ENCODE results near the gene AJUBA. TPM values are rescaled to one million over a fixed set of nuclear protein-coding genes. Genes with fewer than 3 reads are reported as not detected.
A peak's percentile ranks its signal among the peaks of the same experiment; 100 is the strongest.

The AJUBA gene
- total RNA-seq, 4 donors from 2014 or later: 18.4 to 40.5 (median 34.8) TPM

DNA sequence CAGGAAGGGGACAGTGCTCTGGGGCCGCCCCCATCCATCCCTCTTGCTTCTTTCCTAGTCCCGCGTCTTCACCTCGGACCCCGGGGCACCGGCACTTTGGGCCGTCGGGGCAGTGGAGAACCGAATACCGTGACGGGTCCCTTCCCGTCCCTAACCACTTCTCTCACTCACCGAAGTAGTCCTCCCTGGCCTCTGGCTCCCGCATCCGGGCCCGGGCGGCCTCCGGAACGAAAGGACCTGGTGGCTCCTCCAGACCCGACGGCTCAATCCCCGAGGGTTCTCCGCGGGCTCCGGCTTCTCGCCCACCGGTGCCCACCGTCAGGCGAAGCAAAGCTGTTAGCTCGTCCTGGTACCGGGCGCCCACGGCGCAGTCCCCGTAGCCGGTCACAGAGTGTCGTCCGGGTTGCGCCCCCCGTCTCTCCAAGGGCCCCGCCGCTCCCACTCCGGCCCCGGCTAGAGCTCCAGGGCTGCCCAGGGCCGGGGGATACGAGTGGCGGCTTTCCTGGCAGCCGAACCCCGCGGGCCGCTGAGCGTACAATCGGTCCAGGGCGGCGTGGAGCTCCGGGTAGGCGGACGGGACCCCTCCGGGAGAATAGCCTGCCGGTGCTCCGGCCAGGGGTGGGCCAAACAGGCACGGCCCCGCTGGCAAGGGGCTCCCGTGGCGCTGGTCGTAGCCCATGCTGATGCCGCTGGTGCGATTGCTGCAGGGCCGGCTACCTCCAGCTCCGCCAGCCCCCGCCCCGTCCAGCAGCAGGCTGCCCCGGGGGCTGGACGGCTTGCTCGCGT lies 1.1 kb downstream of the AJUBA start:
- H3K27me3 ChIP-seq: no peaks in the 10 kb centered on the region
- no peak for TF ChIP-seq POLR2A (IDR thresholded peaks at IDR 0.05)
- TF ChIP-seq, protein P1, sequence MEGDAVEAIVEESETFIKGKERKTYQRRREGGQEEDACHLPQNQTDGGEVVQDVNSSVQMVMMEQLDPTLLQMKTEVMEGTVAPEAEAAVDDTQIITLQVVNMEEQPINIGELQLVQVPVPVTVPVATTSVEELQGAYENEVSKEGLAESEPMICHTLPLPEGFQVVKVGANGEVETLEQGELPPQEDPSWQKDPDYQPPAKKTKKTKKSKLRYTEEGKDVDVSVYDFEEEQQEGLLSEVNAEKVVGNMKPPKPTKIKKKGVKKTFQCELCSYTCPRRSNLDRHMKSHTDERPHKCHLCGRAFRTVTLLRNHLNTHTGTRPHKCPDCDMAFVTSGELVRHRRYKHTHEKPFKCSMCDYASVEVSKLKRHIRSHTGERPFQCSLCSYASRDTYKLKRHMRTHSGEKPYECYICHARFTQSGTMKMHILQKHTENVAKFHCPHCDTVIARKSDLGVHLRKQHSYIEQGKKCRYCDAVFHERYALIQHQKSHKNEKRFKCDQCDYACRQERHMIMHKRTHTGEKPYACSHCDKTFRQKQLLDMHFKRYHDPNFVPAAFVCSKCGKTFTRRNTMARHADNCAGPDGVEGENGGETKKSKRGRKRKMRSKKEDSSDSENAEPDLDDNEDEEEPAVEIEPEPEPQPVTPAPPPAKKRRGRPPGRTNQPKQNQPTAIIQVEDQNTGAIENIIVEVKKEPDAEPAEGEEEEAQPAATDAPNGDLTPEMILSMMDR (IDR thresholded peaks at IDR 0.05): no peak
- intact Hi-C loops (cut with DNase I): loop anchor here (10.0 kb wide), 1 partner anchor 46 kb away; no protein-coding TSS in a partner anchor
- DNase-seq: peak; percentile 47 to 56
- no peaks in the 10 kb centered on the region for H3K36me3 ChIP-seq
- H3K9me3 ChIP-seq: no peaks in the 10 kb centered on the region
- H3K4me3 ChIP-seq (replicated peaks in 1 of 3): peak overlapping the region; percentile 41 to 73 (median 63)
- 2% methylated on average over 17 to 31 of the region's 76 CpGs for WGBS, 2 donors
- peaks cover 32 to 51% of the 10 kb centered on the region in 2 donors for H3K4me1 ChIP-seq
- peak overlapping the region; percentile 81 to 87 (median 87) for H3K27ac ChIP-seq

DNA sequence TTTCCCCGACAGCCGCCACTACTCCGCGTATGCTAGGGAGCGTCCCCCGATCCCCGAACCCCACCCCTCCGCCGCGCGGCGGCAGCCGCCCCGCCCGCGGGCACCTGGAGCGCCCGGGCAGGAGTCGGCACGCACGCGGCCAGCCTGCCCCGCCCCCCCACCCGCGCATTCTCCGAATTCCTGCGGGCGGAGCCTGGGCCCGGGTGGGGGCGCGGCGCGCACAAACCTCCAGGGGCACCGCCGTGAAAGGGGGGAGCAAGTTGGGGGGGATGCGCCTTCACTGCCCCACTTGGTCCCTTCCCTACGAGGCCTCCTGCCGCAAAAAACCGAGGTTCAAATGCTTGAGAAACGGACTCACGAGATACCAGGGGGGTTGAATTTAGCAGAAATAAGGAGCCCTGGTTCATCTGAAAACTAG lies 1.7 kb downstream of the AJUBA start:
- H3K4me1 ChIP-seq: peaks cover 32 to 52% of the 10 kb centered on the region in 2 donors
- peak; percentile 33 to 65 for TF ChIP-seq POLR2A (IDR thresholded peaks at IDR 0.05)
- TF ChIP-seq, protein P1 (IDR thresholded peaks at IDR 0.05): no peak
- intact Hi-C loops (cut with DNase I): loop anchor here (10.0 kb wide), 1 partner anchor 46 kb away; no protein-coding TSS in a partner anchor
- no peaks in the 10 kb centered on the region for H3K27me3 ChIP-seq
- no peaks in the 10 kb centered on the region for H3K9me3 ChIP-seq
- H3K27ac ChIP-seq: peak overlapping the region; percentile 81 to 87 (median 87)
- H3K36me3 ChIP-seq: no peaks in the 10 kb centered on the region
- H3K4me3 ChIP-seq (replicated peaks in 1 of 3): peak overlapping the region in 2 of 3 donors; percentile 63 to 73
- peak; percentile 72 to 82 for DNase-seq
- WGBS, 2 donors: 0 to 1% methylated on average over 20 to 21 of the region's 41 CpGs

DNA sequence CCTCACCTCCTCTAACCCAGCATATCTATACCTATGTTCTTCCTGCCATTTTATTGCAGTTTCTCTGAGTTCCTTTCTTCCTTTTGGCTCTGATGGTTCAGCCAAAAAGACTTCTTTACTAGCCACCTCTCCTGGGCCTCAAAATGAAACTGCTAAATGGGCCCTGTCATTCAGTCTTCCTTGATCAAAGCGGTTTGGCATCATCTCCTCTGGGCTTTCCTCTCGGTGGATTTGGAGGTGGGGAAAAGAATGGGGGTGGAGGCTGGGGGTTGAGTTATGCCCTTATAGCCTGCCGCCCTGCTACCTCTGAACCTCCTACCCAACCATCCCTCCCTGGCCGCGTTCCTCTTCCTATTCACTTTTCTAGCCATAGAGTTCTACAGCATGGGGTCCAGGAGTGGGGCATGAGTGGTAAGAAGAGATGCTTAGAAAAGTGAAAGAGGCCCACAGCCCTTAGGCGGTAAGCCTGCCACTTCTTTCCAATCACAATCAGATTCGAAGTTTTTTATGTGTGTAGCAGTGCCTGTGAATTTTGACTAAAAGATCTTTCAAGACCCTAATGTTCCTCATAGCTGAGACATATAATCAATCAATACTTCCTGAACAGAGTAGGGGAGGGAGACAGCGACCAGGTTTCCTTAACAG lies 2.5 kb downstream of the AJUBA start:
- no peaks in the 10 kb centered on the region for H3K27me3 ChIP-seq
- TF ChIP-seq, protein P1 (IDR thresholded peaks at IDR 0.05): no peak
- no peak for TF ChIP-seq POLR2A (IDR thresholded peaks at IDR 0.05)
- peak overlapping the region; percentile 81 to 87 (median 87) for H3K27ac ChIP-seq
- no peak for DNase-seq
- no peaks in the 10 kb centered on the region for H3K9me3 ChIP-seq
- no peaks in the 10 kb centered on the region for H3K36me3 ChIP-seq
- WGBS, 2 donors: 65 to 66% methylated on average over 8 of the region's 8 CpGs
- peak overlapping the region in 2 of 3 donors; percentile 14 to 63 for H3K4me3 ChIP-seq (replicated peaks in 1 of 3)
- intact Hi-C loops (cut with DNase I): loop anchor here (10.0 kb wide), 1 partner anchor 45 kb away; no protein-coding TSS in a partner anchor
- peaks cover 32 to 52% of the 10 kb centered on the region in 2 donors for H3K4me1 ChIP-seq

- H3K36me3 ChIP-seq: peaks cover 0 to 7% of the 10 kb centered on the region in 2 donors
- 53 to 68% methylated on average over 5 of the region's 5 CpGs for WGBS, 2 donors
Measured at GRCh38 chr14:22978981-22979671, 3.2 kb downstream of the AJUBA start.

More at GRCh38 chr14:22978981-22979671, 3.2 kb downstream of the AJUBA start:
- H3K4me1 ChIP-seq: peaks cover 32 to 52% of the 10 kb centered on the region in 2 donors
- no peak overlapping the region for H3K4me3 ChIP-seq (replicated peaks in 1 of 3)
- no peaks in the 10 kb centered on the region for H3K27me3 ChIP-seq
- no peaks in the 10 kb centered on the region for H3K9me3 ChIP-seq
- no peak for TF ChIP-seq POLR2A (IDR thresholded peaks at IDR 0.05)
- TF ChIP-seq, protein P1 (IDR thresholded peaks at IDR 0.05): no peak
- intact Hi-C loops (cut with DNase I): no loop called here
- DNase-seq: no peak
- H3K27ac ChIP-seq: peak overlapping the region; percentile 81 to 89 (median 87)
